Measurements from ENCODE around the gene CSDE1.

The CSDE1 gene

GRCh38 chr1:114716304-114717170, 41.2 kb downstream of the CSDE1 start, which contains the start of gene NRAS:
Gene NRAS, minus strand, starts transcription at chr1:114716771. Its CDS starts 611 bp downstream, at chr1:114716160.
- Histone ChIP-seq H4K20me1 (ENCODE audit: control insufficient read depth, insufficient read depth, low read depth, low read length) (no peaks in the 10 kb centered on the region), H3K79me2 (ENCODE audit: control insufficient read depth, low read length) (peaks cover 31% of the 10 kb centered on the region), H3K9me2 (replicated peaks; ENCODE audit: control insufficient read depth, low read length) (no peaks in the 10 kb centered on the region), H3K36me3 (ENCODE audit: control insufficient read depth, low read length) (peaks cover 93% of the 10 kb centered on the region), H3K27ac (ENCODE audit: low read depth, low read length) (peak within 1 kb of the TSS; percentile 69), H3K9me3 (ENCODE audit: control insufficient read depth, insufficient read depth, low read length) (no peaks in the 10 kb centered on the region), H3K4me3 (ENCODE audit: low read length) (peak within 1 kb of the TSS; percentile 95), H3K4me2 (ENCODE audit: low read length) (peak within 1 kb of the TSS; percentile 80), H3F3A (ENCODE audit: control insufficient read depth, insufficient read depth) (peaks cover 37% of the 10 kb centered on the region), H3K27me3 (ENCODE audit: control insufficient read depth, low read length) (no peaks in the 10 kb centered on the region), H3K4me1 (ENCODE audit: control insufficient read depth, low read length) (peaks cover 20% of the 10 kb centered on the region)
- no peak for TF ChIP-seq CTCF (IDR thresholded peaks at IDR 0.05; ENCODE audit: low read depth, low read length, poor library complexity, severe bottlenecking)
- no peak for TF ChIP-seq EZH2phosphoT487 (IDR thresholded peaks at IDR 0.05; ENCODE audit: borderline replicate concordance, low read length)

GRCh38 chr1:114715952-114716303, 41.9 kb downstream of the CSDE1 start:
- TF ChIP-seq CTCF (IDR thresholded peaks at IDR 0.05; ENCODE audit: low read depth, low read length, poor library complexity, severe bottlenecking), result no peak
- no peak for TF ChIP-seq EZH2phosphoT487 (IDR thresholded peaks at IDR 0.05; ENCODE audit: borderline replicate concordance, low read length)
- Histone ChIP-seq H3K4me3 (ENCODE audit: low read length) (peak overlapping the region; percentile 95), H4K20me1 (ENCODE audit: control insufficient read depth, insufficient read depth, low read depth, low read length) (no peaks in the 10 kb centered on the region), H3K4me1 (ENCODE audit: control insufficient read depth, low read length) (peaks cover 20% of the 10 kb centered on the region), H3K36me3 (ENCODE audit: control insufficient read depth, low read length) (peaks cover 89% of the 10 kb centered on the region), H3K9me3 (ENCODE audit: control insufficient read depth, insufficient read depth, low read length) (no peaks in the 10 kb centered on the region), H3K27ac (ENCODE audit: low read depth, low read length) (peak overlapping the region; percentile 69), H3K79me2 (ENCODE audit: control insufficient read depth, low read length) (peaks cover 31% of the 10 kb centered on the region), H3K4me2 (ENCODE audit: low read length) (peak overlapping the region; percentile 80), H3K9me2 (replicated peaks; ENCODE audit: control insufficient read depth, low read length) (no peaks in the 10 kb centered on the region), H3F3A (ENCODE audit: control insufficient read depth, insufficient read depth) (peaks cover 37% of the 10 kb centered on the region), H3K27me3 (ENCODE audit: control insufficient read depth, low read length) (no peaks in the 10 kb centered on the region)

DNA sequence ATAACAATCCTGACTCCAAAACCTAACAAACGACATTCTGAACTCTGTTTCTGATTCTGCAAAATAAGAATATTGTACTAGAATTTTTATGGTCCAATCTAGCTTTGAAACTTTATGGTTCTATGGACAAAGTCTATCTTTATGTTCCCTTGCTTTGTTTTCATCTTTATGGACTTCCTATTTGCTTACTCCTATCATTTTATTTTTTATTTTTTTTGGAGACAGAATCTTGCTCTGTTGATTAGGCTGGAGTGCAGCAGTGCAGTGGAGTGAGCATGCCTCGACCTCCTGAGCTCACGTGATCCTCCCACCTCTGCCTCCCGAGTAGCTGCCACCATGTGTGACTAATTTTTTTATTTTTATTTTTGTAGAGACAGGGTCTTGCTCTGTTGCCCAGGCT, 44.8 kb downstream of the CSDE1 start:
- Histone ChIP-seq H3K27ac (ENCODE audit: low read depth, low read length) (no peak overlapping the region), H3K27me3 (ENCODE audit: control insufficient read depth, low read length) (no peaks in the 10 kb centered on the region), H3K79me2 (ENCODE audit: control insufficient read depth, low read length) (peaks cover 31% of the 10 kb centered on the region), H3K36me3 (ENCODE audit: control insufficient read depth, low read length) (peaks cover 82% of the 10 kb centered on the region), H4K20me1 (ENCODE audit: control insufficient read depth, insufficient read depth, low read depth, low read length) (no peaks in the 10 kb centered on the region), H3K4me2 (ENCODE audit: low read length) (no peak overlapping the region), H3K4me3 (ENCODE audit: low read length) (no peak overlapping the region), H3F3A (ENCODE audit: control insufficient read depth, insufficient read depth) (peaks cover 12% of the 10 kb centered on the region), H3K4me1 (ENCODE audit: control insufficient read depth, low read length) (peaks cover 20% of the 10 kb centered on the region), H3K9me2 (replicated peaks; ENCODE audit: control insufficient read depth, low read length) (no peaks in the 10 kb centered on the region), H3K9me3 (ENCODE audit: control insufficient read depth, insufficient read depth, low read length) (no peaks in the 10 kb centered on the region)
- no peak for TF ChIP-seq EZH2phosphoT487 (IDR thresholded peaks at IDR 0.05; ENCODE audit: borderline replicate concordance, low read length)
- TF ChIP-seq CTCF (IDR thresholded peaks at IDR 0.05; ENCODE audit: low read depth, low read length, poor library complexity, severe bottlenecking), result no peak
